ENCODE results near the gene SMPDL3A.

SMPDL3A gene

DNA sequence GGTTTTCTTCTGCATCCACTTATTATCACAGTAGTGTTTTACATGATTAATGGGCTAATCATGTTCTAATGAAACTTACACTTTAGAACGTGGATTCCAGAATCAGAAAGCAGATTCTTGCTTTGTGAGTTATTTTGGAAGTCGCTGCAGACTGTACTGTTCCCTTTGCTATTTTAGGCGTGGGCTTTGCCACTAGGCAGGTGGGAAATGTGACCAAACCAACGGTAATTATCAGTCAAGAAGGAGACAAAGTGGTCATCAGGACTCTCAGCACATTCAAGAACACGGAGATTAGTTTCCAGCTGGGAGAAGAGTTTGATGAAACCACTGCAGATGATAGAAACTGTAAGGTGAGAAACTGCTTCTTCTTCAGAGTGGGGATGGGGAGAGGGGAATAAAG is 8.9 kb upstream of the SMPDL3A start:
- DNase-seq (ENCODE audit: extremely low spot score): no peak
- TF ChIP-seq TARDBP (IDR thresholded peaks at IDR 0.05) (no peak), LEF1 (IDR thresholded peaks at IDR 0.05; ENCODE audit: borderline replicate concordance) (no peak)
- ChIA-PET CTCF (interaction anchor here (0.7 kb wide), 1 partner anchor 36 kb away, joined by 3 read pairs; no protein-coding TSS in a partner anchor), POLR2A (interaction anchor here (2.1 kb wide), 1 partner anchor 9 kb away, joined by 9 read pairs; the partner anchor contains the start of gene SMPDL3A)

DNA sequence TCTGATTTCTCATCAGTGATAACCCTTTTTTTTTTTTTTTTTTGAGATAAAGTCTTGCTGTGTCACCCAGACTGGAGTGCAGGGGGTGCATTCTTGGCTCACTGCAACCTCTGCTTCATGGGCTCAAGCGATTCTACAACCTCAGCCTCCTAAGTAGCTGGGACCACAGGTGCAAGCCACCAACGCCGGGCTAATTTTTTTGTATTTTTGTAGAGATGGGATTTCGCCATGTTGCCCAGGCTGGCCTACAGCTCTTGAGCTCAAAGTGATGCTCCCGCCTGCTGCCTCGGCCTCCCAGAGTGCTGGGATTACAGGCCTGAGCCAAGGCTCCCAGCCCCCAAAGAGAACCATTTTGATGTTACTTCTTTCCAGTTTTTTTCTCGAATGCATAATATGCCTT is 7.3 kb upstream of the SMPDL3A start:
- no peak for DNase-seq (ENCODE audit: extremely low spot score)
- TF ChIP-seq SUZ12 (IDR thresholded peaks at IDR 0.05) (no peak), SP1 (IDR thresholded peaks at IDR 0.05) (no peak), TARDBP (IDR thresholded peaks at IDR 0.05) (no peak), FOXA1 (IDR thresholded peaks at IDR 0.05) (no peak), ELF4 (IDR thresholded peaks at IDR 0.05) (no peak), ARNT (IDR thresholded peaks at IDR 0.05) (no peak), FOXM1 (IDR thresholded peaks at IDR 0.05; ENCODE audit: borderline replicate concordance) (no peak), L3MBTL2 (conservative IDR thresholded peaks at IDR 0.05) (no peak), ZNF384 (IDR thresholded peaks at IDR 0.05) (no peak), NFRKB (IDR thresholded peaks at IDR 0.05) (no peak), CTBP1 (IDR thresholded peaks at IDR 0.05; ENCODE audit: borderline replicate concordance) (no peak), BHLHE40 (IDR thresholded peaks at IDR 0.05; ENCODE audit: borderline replicate concordance) (no peak)
- TF ChIP-seq, protein P1, sequence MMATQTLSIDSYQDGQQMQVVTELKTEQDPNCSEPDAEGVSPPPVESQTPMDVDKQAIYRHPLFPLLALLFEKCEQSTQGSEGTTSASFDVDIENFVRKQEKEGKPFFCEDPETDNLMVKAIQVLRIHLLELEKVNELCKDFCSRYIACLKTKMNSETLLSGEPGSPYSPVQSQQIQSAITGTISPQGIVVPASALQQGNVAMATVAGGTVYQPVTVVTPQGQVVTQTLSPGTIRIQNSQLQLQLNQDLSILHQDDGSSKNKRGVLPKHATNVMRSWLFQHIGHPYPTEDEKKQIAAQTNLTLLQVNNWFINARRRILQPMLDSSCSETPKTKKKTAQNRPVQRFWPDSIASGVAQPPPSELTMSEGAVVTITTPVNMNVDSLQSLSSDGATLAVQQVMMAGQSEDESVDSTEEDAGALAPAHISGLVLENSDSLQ (IDR thresholded peaks at IDR 0.05): no peak
- ChIA-PET POLR2A (no interaction called here), CTCF (no interaction called here)

DNA sequence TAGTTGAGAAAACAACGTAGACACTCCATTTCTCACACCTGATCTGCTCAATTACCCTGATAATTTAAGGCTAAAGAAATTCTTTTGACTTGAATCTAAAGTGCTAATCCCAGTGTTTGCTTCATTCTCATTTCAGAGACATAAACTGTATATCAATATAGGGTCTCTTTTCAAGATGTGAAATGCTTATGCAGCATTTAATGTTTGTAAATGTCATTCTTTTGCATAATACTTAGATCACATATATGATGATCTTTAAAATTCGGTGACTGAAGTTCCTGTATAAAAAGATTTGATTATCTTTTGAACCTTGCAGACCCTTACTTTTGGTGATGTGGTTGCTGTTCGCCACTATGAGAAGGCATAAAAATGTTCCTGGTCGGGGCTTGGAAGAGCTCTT is 5.7 kb upstream of the SMPDL3A start:
- ChIA-PET CTCF (no interaction called here), POLR2A (no interaction called here)
- DNase-seq (ENCODE audit: extremely low spot score): no peak
- TF ChIP-seq FOXA1 (IDR thresholded peaks at IDR 0.05): no peak
- TF ChIP-seq HDGF (IDR thresholded peaks at IDR 0.05; ENCODE audit: borderline replicate concordance): no peak
- TF ChIP-seq CTBP1 (IDR thresholded peaks at IDR 0.05; ENCODE audit: borderline replicate concordance): no peak
- TF ChIP-seq ARNT (IDR thresholded peaks at IDR 0.05): no peak
- no peak for TF ChIP-seq L3MBTL2 (conservative IDR thresholded peaks at IDR 0.05)
- TF ChIP-seq FOXM1 (IDR thresholded peaks at IDR 0.05; ENCODE audit: borderline replicate concordance): no peak
- TF ChIP-seq ZNF384 (IDR thresholded peaks at IDR 0.05): no peak
- no peak for TF ChIP-seq SP1 (IDR thresholded peaks at IDR 0.05)
- TF ChIP-seq TARDBP (IDR thresholded peaks at IDR 0.05): no peak
- no peak for TF ChIP-seq ELF4 (IDR thresholded peaks at IDR 0.05)
- TF ChIP-seq BHLHE40 (IDR thresholded peaks at IDR 0.05; ENCODE audit: borderline replicate concordance): no peak

DNA sequence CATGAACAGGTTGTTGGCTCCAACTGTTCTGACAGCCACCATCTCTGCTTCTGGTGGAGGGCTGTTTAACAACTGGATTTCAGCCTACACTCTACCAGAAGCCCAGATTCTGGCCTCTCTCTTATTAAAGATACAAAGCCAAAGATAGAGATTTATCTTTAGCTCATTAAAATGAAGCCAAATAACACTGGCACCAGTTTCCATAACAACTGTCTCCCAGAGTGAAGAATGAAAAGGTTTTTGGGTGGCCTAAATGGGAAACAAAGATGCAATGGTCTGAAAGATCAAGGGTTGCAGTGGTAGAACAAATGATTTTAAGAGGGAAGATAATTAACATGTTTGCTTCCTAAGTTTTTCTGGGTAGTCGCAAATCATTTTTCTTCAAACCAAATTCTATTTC is 3.2 kb upstream of the SMPDL3A start:
- CTCF ChIA-PET: interaction anchor here (0.8 to 1.1 kb wide), 2 partner anchors 40 to 46 kb away, joined by 3 to 4 read pairs; no protein-coding TSS in a partner anchor
- POLR2A ChIA-PET: no interaction called here
- TF ChIP-seq HDGF (IDR thresholded peaks at IDR 0.05; ENCODE audit: borderline replicate concordance): no peak
- TF ChIP-seq, protein P1 (IDR thresholded peaks at IDR 0.05): no peak

DNA sequence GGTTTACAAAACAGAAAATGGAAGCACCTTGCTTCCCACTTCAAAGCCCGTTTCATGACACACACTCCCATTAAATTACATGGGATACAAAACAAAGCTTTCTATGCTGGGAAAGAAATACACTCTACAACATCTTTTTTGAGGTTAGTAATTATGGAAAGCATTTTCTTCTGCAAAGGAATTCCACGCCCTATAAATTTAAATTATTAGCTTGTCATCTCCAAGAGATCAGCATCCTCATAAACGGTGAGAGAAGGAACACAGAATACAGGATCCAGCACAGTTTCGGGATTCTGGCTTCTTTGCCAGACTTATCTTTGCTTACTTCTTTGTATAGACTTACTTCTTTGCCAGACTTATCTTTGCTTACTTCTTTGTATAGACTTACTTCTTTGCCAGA is 1.3 kb upstream of the SMPDL3A start:
- TF ChIP-seq SP1 (IDR thresholded peaks at IDR 0.05) (no peak), FOXM1 (IDR thresholded peaks at IDR 0.05; ENCODE audit: borderline replicate concordance) (no peak), FOXA1 (IDR thresholded peaks at IDR 0.05) (no peak), BHLHE40 (IDR thresholded peaks at IDR 0.05; ENCODE audit: borderline replicate concordance) (no peak), ZNF384 (IDR thresholded peaks at IDR 0.05) (no peak), SUZ12 (IDR thresholded peaks at IDR 0.05) (no peak), TARDBP (IDR thresholded peaks at IDR 0.05) (no peak), NFRKB (IDR thresholded peaks at IDR 0.05) (no peak), L3MBTL2 (conservative IDR thresholded peaks at IDR 0.05) (no peak), CTBP1 (IDR thresholded peaks at IDR 0.05; ENCODE audit: borderline replicate concordance) (no peak)
- TF ChIP-seq, protein P1 (IDR thresholded peaks at IDR 0.05): no peak
- DNase-seq (ENCODE audit: extremely low spot score): no peak
- POLR2A ChIA-PET: no interaction called here
- CTCF ChIA-PET: no interaction called here

More for the DNA sequence above, 3.2 kb upstream of the SMPDL3A start:
- no peak for DNase-seq (ENCODE audit: extremely low spot score)

DNA sequence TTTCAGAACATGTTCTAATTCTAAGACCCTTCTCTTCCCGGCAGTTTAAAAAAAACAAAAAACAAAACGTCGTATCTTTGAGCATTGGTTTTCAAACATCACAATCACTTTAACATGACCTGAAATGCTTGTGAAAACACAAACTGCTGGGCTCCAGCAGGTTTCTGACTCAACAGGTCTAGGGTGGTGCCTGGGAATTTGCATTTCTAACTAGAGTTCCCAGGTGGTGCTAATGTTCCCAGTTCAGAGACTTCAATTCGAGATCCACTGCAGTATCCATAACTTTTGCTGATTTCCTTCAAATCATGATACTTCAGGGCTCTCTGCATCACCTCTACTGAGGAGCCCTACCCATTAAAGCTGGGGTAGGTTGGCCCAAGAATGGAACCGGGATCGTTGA is 850 bp upstream of the SMPDL3A start:
- ChIA-PET CTCF (no interaction called here), POLR2A (interaction anchor here (0.8 to 1.9 kb wide), 3 partner anchors 10 to 25 kb away, joined by 3 to 16 read pairs (median 8); no protein-coding TSS in a partner anchor)
- DNase-seq (ENCODE audit: extremely low spot score): no peak
- no peak for TF ChIP-seq FOXA1 (IDR thresholded peaks at IDR 0.05)

DNA sequence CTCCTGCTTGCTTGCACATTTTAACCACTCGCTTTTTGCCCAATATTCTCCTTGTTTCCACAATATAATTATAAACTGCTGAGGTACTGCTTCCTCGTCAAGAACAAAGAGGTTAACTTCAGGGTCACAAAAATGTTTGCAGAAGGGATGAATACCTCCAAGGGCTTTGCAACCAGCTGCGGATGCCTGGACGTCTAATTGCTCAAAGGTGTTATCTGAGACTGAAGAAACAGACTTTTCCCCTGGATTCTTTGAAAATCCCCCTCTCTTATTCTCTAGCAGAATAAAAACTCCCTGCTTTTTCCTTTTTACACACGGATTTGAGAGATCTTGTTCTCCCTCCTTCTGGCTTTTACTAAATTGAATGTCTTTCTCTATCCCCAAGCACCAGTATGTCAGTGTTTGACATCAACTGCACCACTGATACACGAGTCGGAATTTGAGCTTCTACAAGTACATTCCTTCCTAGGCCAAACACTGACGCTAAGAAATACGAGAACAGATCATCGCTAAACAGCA is 336 bp upstream of the SMPDL3A start:
- POLR2A ChIA-PET: interaction anchor here (0.8 to 1.9 kb wide), 12 partner anchors 9 to 61 kb away, joined by 3 to 16 read pairs (median 6); partner anchors contain the start of gene FABP7
- no peak for DNase-seq (ENCODE audit: extremely low spot score)
- no peak for TF ChIP-seq FOXM1 (IDR thresholded peaks at IDR 0.05; ENCODE audit: borderline replicate concordance)
- no peak for TF ChIP-seq HDGF (IDR thresholded peaks at IDR 0.05; ENCODE audit: borderline replicate concordance)
- TF ChIP-seq CTBP1 (IDR thresholded peaks at IDR 0.05; ENCODE audit: borderline replicate concordance): no peak
- TF ChIP-seq FOXK2 (IDR thresholded peaks at IDR 0.05): no peak
- no peak for TF ChIP-seq LEF1 (IDR thresholded peaks at IDR 0.05; ENCODE audit: borderline replicate concordance)
- no peak for TF ChIP-seq FOXA1 (IDR thresholded peaks at IDR 0.05)
- TF ChIP-seq ZNF384 (IDR thresholded peaks at IDR 0.05): no peak
- no peak for TF ChIP-seq SUZ12 (IDR thresholded peaks at IDR 0.05)
- TF ChIP-seq TARDBP (IDR thresholded peaks at IDR 0.05): no peak
- TF ChIP-seq, protein P1 (IDR thresholded peaks at IDR 0.05): no peak
- no peak for TF ChIP-seq L3MBTL2 (conservative IDR thresholded peaks at IDR 0.05)
- CTCF ChIA-PET: interaction anchor here (0.6 to 2.1 kb wide), 6 partner anchors 12 to 957 kb away, joined by 3 to 11 read pairs (median 5); no protein-coding TSS in a partner anchor

Measured in HEK293T (cell line).